Astrocyte of the spinal cord (primary cell): ENCODE results near the gene UBASH3B.
A peak's percentile ranks its signal among the peaks of the same experiment; 100 is the strongest.

Source experiments
- DNase-seq: peaks from one replicate; pipeline ENCODE4 v3.0.0; 2011; ENCODE audit warnings: low read depth, low spot score
- H3K4me3 ChIP-seq: 2 replicates; pipeline ENCODE4 v1.5.1; 2011; ENCODE audit warnings: low read depth, mild to moderate bottlenecking, low read length, moderate library complexity
- in situ Hi-C: cut with HindIII; loops from 2 replicates; pipeline ENCODE4 v1.10.0; 2017; ENCODE audit warnings: low sequenced_read_pairs
- TF ChIP-seq, protein P1 (sequence below): IDR thresholded peaks from 2 replicates; pipeline ENCODE4 v1.5.1; 2012; ENCODE audit warnings: low read depth, mild to moderate bottlenecking, low read length, inconsistent platforms

Gene UBASH3B

DNA sequence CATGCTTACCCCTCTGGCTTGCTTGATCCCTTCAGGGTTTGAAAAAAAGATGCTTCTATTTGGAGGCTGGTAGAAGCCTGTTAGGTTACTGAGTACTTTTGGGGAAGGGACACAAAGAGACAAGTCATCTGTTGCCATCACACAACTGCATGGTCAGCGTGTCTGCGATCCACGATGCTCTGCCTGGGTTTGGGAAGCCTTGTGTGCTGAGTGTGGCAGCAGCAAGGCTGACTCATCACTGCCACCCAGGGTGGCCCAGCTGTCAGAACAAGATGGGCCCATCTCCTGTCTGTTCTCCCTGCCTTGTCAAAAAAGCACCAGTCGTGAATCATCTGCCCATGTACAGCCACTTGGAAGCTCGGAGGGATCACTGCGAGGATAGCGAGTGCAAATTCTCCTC is 26.2 kb downstream of the UBASH3B start:
- in situ Hi-C loops: no loop called here
- TF ChIP-seq, protein P1, sequence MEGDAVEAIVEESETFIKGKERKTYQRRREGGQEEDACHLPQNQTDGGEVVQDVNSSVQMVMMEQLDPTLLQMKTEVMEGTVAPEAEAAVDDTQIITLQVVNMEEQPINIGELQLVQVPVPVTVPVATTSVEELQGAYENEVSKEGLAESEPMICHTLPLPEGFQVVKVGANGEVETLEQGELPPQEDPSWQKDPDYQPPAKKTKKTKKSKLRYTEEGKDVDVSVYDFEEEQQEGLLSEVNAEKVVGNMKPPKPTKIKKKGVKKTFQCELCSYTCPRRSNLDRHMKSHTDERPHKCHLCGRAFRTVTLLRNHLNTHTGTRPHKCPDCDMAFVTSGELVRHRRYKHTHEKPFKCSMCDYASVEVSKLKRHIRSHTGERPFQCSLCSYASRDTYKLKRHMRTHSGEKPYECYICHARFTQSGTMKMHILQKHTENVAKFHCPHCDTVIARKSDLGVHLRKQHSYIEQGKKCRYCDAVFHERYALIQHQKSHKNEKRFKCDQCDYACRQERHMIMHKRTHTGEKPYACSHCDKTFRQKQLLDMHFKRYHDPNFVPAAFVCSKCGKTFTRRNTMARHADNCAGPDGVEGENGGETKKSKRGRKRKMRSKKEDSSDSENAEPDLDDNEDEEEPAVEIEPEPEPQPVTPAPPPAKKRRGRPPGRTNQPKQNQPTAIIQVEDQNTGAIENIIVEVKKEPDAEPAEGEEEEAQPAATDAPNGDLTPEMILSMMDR: no peak
- DNase-seq: no peak
- H3K4me3 ChIP-seq: no peak overlapping the region

DNA sequence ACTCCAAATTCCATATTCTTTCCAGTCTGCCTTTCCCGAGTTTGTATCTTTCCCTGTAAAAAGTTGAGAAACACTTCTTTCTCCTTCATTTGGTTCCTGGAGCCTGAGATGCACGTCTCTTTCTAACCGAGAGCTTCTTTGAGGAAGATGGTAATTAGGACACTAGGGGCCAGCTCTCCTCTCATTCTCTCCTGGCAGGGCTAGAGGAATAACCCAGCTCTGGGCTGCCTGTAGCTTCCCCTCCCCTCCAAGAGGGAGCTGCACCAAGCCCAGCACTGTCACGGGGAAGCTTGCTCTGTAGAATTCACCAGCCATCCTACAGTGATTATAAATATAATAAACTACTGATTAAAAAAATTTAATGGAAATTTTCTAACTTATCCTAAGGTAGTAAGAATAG is 26.9 kb downstream of the UBASH3B start:
- in situ Hi-C loops: no loop called here
- H3K4me3 ChIP-seq: no peak overlapping the region
- TF ChIP-seq, protein P1: no peak
- DNase-seq: no peak

DNA sequence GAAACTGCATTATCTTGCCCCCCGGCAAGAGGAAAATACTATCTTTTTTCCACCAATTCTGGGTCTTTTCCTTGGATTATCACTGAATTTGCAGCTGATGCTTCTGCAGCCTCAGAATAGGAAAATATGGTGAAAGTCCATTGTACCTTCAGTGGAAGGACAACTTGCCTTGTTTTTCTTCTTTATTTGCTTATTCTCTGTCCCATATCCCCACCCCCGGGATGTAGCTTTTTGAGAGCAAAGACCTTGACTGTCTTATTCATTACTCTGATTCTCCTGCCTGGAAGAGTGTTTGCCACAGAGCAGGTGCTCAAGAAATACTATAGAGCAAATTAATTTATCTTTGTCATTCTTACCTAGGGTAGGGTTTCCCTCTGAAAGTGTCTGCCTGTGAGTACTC is 29.5 kb downstream of the UBASH3B start:
- in situ Hi-C loops: no loop called here
- TF ChIP-seq, protein P1: no peak
- no peak overlapping the region for H3K4me3 ChIP-seq
- no peak for DNase-seq

DNA sequence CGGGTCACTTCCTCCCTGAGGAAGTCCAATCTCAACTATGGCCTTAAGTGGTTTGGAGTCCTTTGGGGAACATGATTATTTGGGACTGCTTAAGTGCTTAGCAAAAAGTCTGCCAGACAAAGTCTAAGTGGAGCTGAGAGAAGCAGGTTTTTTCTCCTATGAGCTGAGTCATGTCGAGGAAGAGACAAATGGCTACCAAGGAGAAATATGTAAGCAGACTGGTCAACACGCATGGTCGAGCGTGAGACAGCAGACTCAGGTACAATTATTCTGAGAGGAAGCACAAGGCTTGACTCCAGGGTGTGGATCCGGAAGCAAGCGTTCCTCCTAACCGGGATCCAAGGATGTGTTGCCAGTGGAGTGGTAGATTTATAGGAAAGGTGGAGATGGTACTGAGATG is 30.6 kb downstream of the UBASH3B start:
- TF ChIP-seq, protein P1: no peak

DNA sequence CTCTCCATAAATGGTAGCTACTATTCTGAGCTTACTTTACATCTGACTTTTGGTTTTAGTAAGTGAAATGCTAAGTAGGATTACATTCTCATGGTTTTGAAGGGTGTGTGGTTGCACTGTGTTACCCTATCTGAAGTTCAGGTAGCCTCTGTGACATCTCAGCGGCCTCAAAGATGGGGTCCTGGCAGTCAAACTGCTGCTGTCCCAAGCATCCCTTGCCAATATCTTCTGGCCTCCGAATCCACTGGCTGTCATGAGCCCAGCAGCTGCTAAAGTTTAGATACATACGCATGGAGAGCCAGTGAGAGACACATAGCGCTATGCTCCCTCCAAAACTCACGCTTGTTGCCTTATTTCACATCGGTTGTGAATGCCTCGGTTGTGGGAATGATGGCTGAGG is 34.9 kb downstream of the UBASH3B start:
- TF ChIP-seq, protein P1: no peak
- H3K4me3 ChIP-seq: no peak overlapping the region
- in situ Hi-C loops: no loop called here
- no peak for DNase-seq

More for the DNA sequence above, 30.6 kb downstream of the UBASH3B start:
- DNase-seq: no peak
- in situ Hi-C loops: no loop called here
- H3K4me3 ChIP-seq: no peak overlapping the region

DNA sequence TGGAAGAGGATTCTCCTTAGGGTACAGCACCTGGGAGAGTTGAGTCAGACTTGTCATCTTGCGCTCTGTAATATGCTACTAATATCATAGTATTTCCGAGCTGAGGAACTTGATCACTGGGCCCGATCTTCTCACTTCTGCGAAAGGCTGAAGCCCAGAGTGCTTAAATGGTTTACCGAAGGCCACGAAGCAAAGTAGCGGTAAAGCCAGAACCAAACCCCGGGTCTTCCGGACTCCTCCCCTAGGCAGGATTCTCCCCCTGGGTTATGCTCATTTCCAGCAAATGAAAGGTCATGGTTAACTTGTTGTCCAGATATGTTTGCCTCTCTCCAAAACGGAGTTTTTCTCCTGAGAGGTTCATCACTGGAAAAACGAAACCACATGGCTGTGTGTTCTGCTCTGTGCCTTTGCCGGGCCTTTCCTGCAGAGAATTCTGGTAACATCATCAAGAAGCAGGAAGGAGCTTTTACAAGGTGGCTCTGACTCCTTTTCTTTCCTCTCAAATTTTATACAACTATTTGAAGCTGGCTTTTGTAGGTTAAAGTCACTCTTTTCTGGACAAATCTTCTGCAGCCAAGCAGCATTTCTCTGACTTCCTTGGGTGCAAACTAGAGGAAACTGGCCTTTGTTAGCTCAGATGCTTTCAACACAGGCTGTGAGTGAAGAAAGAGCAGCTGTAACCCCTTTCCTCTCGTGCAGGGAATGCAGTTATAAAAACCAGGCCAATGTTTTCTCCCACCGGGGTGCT is 35.5 kb downstream of the UBASH3B start:
- peak; percentile 68 for DNase-seq
- no peak overlapping the region for H3K4me3 ChIP-seq
- in situ Hi-C loops: no loop called here
- TF ChIP-seq, protein P1: no peak
